ENCODE measurements around the gene LMO7. TPM values are rescaled to one million over a fixed set of nuclear protein-coding genes. Genes with fewer than 3 reads are reported as not detected.
"Not testable (repeated sequence)": the region's sequence is repeated elsewhere in the genome, so short reads cannot be mapped to it uniquely, and the experiment has no call there.

LMO7 gene
- total RNA-seq, 2 experiments from 2014 or later = 22.0 to 23.4 TPM

DNA sequence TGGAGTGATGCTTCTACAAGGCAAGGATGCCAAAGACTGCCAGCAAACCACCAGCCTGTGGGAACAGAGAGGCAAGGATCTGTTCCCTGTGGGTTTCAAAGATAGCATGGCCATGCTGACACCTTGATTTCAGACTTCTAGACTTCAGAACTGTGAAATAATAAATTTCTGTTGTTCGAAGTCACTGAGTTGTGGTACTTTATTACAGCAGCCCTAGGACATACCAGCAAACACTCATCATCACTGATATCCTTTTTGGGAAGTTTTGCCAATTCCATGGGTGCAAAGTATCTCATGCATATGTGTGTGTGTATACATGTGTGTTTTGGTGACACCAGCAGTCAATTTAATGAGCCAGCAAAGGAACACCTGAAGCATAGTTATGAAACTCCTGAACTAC is 21.0 kb downstream of the LMO7 start:
- Mint-ChIP-seq H3K27ac (no peak overlapping the region), H3K4me1 (no peaks in the 10 kb centered on the region), H3K4me3 (no peak overlapping the region), H3K27me3 (no peaks in the 10 kb centered on the region), H3K9me3 (peaks cover 2% of the 10 kb centered on the region), H3K36me3 (peaks cover 7% of the 10 kb centered on the region)
- DNase-seq = no peak
- POLR2A ChIA-PET = no interaction called here
- no peak for ATAC-seq (ENCODE audit: low read depth)

DNA sequence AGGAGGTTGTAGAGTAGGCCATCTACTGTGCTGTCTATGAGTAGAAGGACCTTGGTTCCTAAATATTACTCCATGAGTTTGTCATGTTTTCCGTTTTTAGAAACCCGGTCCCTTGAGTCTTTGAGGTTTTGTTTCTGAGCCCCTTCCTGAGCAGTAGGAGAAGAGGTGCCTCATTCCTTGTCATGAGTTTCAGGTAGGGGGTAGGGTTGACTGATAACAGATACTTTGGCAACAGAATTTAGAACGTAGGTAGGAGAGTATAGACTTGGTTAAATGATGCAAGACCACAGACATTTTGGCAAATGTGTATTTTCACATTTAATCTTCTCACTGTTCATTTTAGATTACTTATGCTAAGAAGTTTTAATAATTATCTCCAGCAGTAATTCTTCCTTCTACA is 24.6 kb downstream of the LMO7 start:
- DNase-seq = no peak
- H3K4me3 Mint-ChIP-seq = no peak overlapping the region
- peaks cover 6% of the 10 kb centered on the region for H3K36me3 Mint-ChIP-seq
- no peaks in the 10 kb centered on the region for H3K4me1 Mint-ChIP-seq
- no peaks in the 10 kb centered on the region for H3K27me3 Mint-ChIP-seq
- POLR2A ChIA-PET = no interaction called here
- no peak overlapping the region for H3K27ac Mint-ChIP-seq
- H3K9me3 Mint-ChIP-seq = peaks cover 2% of the 10 kb centered on the region
- no peak for ATAC-seq (ENCODE audit: low read depth)

DNA sequence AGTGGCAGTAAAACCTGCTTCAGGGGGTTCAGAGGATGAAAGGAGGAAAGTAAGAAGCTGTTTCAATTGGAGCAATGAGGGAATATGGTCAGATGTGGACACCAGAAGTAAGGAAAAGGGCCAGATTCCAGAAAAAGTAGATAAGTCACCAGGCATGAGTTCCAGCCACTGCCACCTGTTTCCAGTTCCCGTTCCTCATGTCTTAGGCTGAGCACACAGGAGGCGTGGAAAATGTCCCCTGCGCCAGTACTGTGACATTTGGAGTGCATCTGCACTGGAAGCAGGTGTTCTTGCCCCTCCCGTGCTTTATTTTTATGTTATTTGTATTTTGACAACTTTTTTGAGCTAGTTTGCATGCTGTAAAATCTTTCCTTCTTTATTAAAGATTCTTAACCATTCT is 25.3 kb downstream of the LMO7 start:
- Mint-ChIP-seq H3K27me3 (no peaks in the 10 kb centered on the region), H3K27ac (no peak overlapping the region), H3K9me3 (peaks cover 2% of the 10 kb centered on the region), H3K4me3 (no peak overlapping the region), H3K4me1 (no peaks in the 10 kb centered on the region), H3K36me3 (peaks cover 6% of the 10 kb centered on the region)
- DNase-seq = no peak
- ATAC-seq (ENCODE audit: low read depth) = no peak
- POLR2A ChIA-PET = no interaction called here

DNA sequence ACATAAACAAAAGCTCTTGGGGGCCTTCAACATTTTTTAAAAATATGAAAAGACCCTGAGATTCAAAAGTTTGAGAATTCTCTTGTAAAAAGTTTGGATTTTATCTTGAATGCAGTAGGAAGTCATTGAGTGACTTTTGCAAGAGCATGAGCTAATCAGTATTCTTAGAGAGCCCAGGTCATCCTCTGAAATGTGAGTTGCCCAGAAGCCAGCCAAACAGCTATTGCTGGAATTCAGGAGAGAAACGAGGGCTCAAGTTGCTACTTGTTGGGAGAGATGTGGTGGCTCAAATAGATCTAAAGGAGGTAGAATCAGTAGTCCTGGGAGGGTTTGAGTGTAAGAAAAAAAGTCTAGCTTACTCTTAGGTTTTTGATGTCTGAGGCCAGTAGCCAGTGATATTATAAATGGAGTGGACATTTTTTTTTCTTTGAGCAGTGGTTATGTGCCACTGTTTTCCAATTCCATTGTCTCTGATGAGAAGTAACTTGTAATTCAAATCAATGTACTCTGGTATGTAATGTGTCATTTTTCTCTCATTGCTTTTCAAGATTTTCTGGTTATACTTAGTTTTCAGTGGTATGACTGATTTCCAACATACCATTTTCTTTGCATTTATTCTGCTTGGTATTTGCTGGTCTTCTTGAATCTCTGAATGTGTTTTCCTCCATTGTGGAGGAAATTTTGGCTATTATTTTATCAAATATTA is 30.7 kb downstream of the LMO7 start:
- Mint-ChIP-seq H3K4me3 (no peak overlapping the region), H3K27ac (no peak overlapping the region), H3K4me1 (no peaks in the 10 kb centered on the region), H3K9me3 (no peaks in the 10 kb centered on the region), H3K36me3 (no peaks in the 10 kb centered on the region), H3K27me3 (no peaks in the 10 kb centered on the region)
- ATAC-seq (ENCODE audit: low read depth) = no peak
- no peak for DNase-seq
- POLR2A ChIA-PET = no interaction called here

DNA sequence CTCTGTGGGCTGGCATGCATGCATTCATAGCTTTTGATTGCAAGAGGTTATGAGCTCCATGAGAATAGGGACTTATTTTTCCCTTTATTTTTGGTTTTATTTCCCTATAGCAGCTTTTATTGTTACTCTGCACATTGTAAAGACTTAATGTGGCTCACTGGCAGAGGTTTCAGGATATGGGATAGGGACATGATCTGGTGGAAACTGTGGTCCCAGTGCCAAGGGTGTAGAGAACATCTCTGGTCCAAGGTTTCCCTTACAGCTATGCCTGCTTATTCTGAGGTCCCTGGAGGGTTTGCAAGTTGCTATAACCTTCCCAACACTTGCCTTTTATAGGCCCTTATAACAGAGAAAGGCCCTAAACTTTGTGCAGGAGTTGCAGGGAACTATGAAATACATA is 33.6 kb downstream of the LMO7 start:
- no peak for ATAC-seq (ENCODE audit: low read depth)
- Mint-ChIP-seq H3K36me3 (no peaks in the 10 kb centered on the region), H3K9me3 (no peaks in the 10 kb centered on the region), H3K27me3 (no peaks in the 10 kb centered on the region), H3K27ac (no peak overlapping the region), H3K4me3 (no peak overlapping the region), H3K4me1 (no peaks in the 10 kb centered on the region)
- POLR2A ChIA-PET = no interaction called here
- no peak for DNase-seq

DNA sequence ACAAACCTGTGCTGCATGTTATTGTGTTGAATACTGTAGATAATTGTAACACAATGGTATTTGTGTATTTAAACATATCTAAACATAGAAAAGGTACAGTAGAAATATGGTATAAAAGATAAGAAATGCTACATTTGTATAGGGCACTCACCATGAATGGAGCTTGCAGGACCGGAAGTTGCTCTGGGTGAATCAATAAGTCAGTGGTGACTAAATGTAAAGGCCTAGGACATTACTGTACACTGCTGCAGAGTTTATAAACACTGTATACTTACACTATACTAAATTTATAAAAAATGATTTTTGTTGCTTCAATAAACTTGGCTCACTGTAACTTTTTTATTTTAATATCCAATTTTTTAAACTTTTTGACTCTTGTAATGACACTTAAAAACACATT is 34.4 kb downstream of the LMO7 start:
- H3K36me3 Mint-ChIP-seq = no peaks in the 10 kb centered on the region
- ATAC-seq (ENCODE audit: low read depth) = no peak
- no peak overlapping the region for H3K4me3 Mint-ChIP-seq
- no peak for DNase-seq
- H3K9me3 Mint-ChIP-seq = no peaks in the 10 kb centered on the region
- no peaks in the 10 kb centered on the region for H3K4me1 Mint-ChIP-seq
- POLR2A ChIA-PET = no interaction called here
- H3K27me3 Mint-ChIP-seq = no peaks in the 10 kb centered on the region
- no peak overlapping the region for H3K27ac Mint-ChIP-seq

DNA sequence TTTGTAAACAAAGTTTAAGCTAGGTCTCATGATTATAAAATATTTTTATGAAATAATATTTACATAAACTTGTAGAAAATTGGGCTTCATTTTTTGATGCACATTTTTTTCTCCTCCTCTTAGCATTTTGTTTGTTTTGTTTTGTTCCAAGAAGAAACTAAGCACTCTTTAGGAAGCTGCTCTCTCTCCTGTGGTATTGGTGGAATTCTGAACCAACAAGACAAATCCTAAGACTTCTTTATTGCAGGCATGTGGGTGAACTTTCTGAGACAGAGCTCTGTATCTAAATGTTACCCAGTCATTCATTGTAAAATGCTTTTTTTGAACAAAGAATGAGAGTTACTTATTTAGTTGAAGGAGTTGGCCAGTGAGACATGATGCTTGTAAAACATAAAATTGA is 39.3 kb downstream of the LMO7 start:
- no peak for ATAC-seq (ENCODE audit: low read depth)
- Mint-ChIP-seq H3K36me3 (no peaks in the 10 kb centered on the region), H3K9me3 (no peaks in the 10 kb centered on the region), H3K27me3 (no peaks in the 10 kb centered on the region), H3K4me3 (no peak overlapping the region), H3K4me1 (no peaks in the 10 kb centered on the region), H3K27ac (no peak overlapping the region)
- DNase-seq = no peak
- POLR2A ChIA-PET = no interaction called here

DNA sequence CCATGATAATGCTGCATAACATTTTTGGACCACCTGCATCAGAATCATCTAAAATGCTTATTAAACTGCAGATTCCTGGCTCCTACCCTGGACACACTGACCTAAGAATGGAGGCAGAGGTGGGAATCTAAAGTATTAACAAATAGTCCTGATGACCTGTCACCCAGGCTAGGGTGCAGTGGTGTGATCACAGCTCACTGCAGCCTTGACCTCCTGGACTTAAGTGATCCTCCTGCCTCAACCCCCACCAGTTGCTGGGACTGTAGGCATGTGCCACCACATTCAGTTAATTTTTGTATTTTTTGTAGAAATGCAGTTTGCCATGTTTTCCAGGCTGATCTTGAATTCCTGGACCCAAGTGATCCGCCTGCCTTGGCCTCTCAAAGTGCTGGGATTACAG is 43.3 kb downstream of the LMO7 start:
- H3K27me3 Mint-ChIP-seq = no peaks in the 10 kb centered on the region
- no peaks in the 10 kb centered on the region for H3K9me3 Mint-ChIP-seq
- H3K27ac Mint-ChIP-seq = no peak overlapping the region
- H3K36me3 Mint-ChIP-seq = no peaks in the 10 kb centered on the region
- DNase-seq (no peak), ATAC-seq (ENCODE audit: low read depth) (no peak)
- H3K4me3 Mint-ChIP-seq = no peak overlapping the region
- POLR2A ChIA-PET = no interaction called here
- H3K4me1 Mint-ChIP-seq = no peaks in the 10 kb centered on the region

DNA sequence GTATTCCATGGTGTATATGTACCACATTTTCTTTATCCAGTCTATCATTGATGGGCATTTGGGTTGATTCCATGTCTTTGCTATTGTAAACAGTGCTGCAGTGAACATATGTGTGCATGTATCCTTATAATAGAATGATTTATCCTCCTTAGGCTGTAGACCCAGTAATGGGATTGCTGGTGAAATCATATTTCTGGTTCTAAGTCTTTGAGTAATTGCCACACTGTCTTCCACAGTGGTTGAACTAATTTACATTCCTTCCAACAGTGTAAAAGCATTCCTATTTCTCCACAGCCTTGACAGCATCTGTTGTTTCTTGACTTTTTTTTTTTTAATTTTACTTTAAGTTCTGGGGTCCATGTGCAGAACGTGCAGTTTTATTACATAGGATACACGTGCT is 44.1 kb downstream of the LMO7 start:
- H3K4me3 Mint-ChIP-seq; DNase-seq; H3K27ac Mint-ChIP-seq; ATAC-seq (ENCODE audit: low read depth); H3K9me3 Mint-ChIP-seq; H3K27me3 Mint-ChIP-seq; H3K4me1 Mint-ChIP-seq; H3K36me3 Mint-ChIP-seq; POLR2A ChIA-PET: not testable (repeated sequence)

DNA sequence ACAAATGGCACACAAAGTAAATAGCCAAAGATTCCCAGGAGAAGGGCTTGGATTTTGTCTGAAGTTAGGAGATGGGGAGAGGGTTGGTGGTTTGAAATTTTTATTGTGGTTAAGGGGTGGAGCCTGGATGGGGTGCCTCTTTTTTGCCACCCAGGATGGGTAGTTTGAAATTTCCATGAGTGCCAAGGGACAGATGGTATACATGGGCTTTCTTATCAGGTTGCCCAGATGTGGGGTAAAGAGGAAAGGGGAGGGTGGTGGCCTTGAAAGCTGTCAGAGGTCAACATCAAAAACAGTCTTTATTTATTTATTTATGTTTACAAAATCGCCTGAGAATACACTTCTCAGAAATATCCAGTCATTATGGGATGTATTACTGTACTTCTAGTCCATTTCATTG is 46.2 kb downstream of the LMO7 start:
- Mint-ChIP-seq H3K27me3 (no peaks in the 10 kb centered on the region), H3K4me3 (no peak overlapping the region), H3K27ac (no peak overlapping the region), H3K9me3 (no peaks in the 10 kb centered on the region), H3K36me3 (no peaks in the 10 kb centered on the region), H3K4me1 (no peaks in the 10 kb centered on the region)
- POLR2A ChIA-PET = no interaction called here
- ATAC-seq (ENCODE audit: low read depth) (no peak), DNase-seq (no peak)

DNA sequence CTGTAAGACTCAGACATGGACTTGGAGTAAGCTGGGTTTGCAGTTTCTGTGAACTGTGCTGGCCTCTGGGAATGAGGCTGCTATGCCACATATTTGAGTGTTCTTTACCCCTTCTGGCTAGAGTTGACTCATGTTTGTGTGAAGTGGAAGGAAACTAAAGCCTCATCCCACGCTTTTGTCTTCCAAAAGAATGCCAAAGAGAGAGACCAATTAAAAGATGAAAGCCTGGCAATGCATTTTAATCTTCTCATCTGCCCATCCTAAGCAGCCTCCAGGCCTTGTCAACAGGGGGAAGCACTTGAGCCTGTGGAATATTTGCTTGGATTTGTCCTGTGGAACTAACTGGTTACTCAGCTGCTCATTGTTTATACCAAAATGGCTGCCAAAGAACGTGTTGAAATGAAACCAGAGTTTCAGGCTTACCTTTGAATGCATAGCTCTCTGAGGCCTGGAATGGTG is 49.1 kb downstream of the LMO7 start:
- Mint-ChIP-seq H3K4me3 (no peak overlapping the region), H3K27ac (no peak overlapping the region), H3K9me3 (no peaks in the 10 kb centered on the region), H3K36me3 (no peaks in the 10 kb centered on the region), H3K27me3 (peaks cover 2% of the 10 kb centered on the region), H3K4me1 (no peaks in the 10 kb centered on the region)
- DNase-seq = no peak
- POLR2A ChIA-PET = no interaction called here
- no peak for ATAC-seq (ENCODE audit: low read depth)

DNA sequence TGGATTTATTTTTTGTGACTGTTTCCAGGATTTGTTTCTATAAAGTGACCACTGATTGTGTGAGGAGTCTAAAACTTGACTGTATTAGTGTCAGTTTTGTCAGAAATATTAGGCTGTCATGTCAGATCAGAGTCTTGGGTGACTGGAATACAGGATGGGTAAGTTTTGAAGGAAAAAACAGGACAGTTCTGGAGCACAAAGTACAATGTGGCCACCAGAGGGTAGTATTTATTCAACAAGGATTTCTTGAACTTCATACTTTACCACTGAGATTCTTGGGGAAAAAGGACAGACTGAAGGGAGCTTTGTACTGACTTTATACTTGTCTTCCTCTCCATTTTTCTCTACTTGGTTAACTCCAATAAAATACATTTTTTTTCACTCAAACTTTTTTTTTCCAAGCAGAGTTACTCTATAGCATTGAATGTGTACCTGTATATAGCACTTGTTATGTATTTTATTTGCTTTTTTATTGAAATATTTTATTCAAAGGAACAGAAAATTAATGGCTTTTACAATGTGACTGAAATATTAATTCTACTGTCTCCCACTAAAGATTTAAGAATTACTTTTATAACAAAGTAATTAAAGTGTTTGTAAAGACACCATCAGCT is 51.1 kb downstream of the LMO7 start:
- Mint-ChIP-seq H3K27ac (no peak overlapping the region), H3K27me3 (peaks cover 2% of the 10 kb centered on the region), H3K36me3 (no peaks in the 10 kb centered on the region), H3K4me1 (no peaks in the 10 kb centered on the region), H3K9me3 (no peaks in the 10 kb centered on the region), H3K4me3 (no peak overlapping the region)
- no peak for ATAC-seq (ENCODE audit: low read depth)
- DNase-seq = no peak
- POLR2A ChIA-PET = no interaction called here

DNA sequence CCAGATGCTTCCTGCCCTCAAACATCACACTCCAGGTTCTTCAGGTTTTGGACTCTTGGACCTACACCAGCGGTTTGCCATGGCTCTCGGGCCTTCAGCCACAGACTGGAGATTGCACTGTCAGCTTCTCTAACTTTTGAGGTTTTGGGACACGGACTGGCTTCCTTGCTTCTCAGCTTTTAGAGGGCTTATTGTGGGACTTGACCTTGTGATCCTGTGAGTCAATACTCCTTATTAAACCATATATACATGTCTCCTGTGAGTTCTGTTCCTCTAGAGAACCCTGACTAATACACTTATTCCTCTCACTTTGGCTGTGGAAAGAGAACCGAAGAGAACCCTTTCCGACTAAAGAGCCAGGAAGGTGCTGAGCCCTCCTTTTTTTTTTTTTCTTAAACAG is 53.6 kb downstream of the LMO7 start:
- Mint-ChIP-seq H3K4me1 (no peaks in the 10 kb centered on the region), H3K36me3 (no peaks in the 10 kb centered on the region), H3K9me3 (no peaks in the 10 kb centered on the region)

DNA sequence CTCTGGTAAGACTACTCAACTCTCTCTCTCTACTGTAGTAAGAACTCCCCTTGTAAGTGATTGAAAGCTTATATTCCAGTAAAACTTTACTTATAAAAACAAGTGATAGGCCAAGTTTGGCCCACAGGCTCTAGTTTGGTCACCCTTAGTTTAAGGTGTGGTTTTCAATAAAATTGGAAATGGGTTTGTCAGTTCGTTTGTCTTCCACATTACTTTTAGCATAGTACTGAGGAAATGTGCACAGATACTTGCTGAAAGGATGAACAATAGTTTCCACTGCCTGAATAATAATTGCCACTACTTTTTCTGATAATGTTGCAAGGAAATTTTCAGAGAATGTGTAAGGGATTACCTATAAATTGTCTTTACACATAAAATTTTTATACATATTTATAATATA is 54.5 kb downstream of the LMO7 start:
- ATAC-seq (ENCODE audit: low read depth) (no peak), DNase-seq (no peak)
- Mint-ChIP-seq H3K36me3 (no peaks in the 10 kb centered on the region), H3K27ac (no peak overlapping the region), H3K9me3 (no peaks in the 10 kb centered on the region), H3K27me3 (peaks cover 2% of the 10 kb centered on the region), H3K4me3 (no peak overlapping the region), H3K4me1 (no peaks in the 10 kb centered on the region)
- POLR2A ChIA-PET = no interaction called here

More for the DNA sequence above, 53.6 kb downstream of the LMO7 start:
- DNase-seq = no peak
- Mint-ChIP-seq H3K4me3 (no peak overlapping the region), H3K27me3 (peaks cover 2% of the 10 kb centered on the region), H3K27ac (no peak overlapping the region)
- no peak for ATAC-seq (ENCODE audit: low read depth)
- POLR2A ChIA-PET = no interaction called here
